B cell (primary cell): ENCODE data around the gene FAM53B. TPM values are rescaled to one million over a fixed set of nuclear protein-coding genes. Genes with fewer than 3 reads are reported as not detected.

Experiments used
- ATAC-seq: fragments of 200-7000 bp; cut with Tn5 transposase; one replicate; pipeline ENCODE4 v1.10.0; 2021; ENCODE audit warnings: low read depth, mild to moderate bottlenecking, moderate number of reproducible peaks, moderate library complexity
- CTCF ChIA-PET: fragments of 350-600 bp; sonication (Branson Sonifier 250); formaldehyde crosslinking; loops from one replicate; lab custom pipeline; 2021; ENCODE audit warnings: antibody characterized with exemption, inconsistent platforms; lab: Charles Lee
- POLR2A ChIA-PET: fragments of 350-600 bp; sonication (Branson Sonifier 250); formaldehyde crosslinking; loops from one replicate; lab custom pipeline; 2021; ENCODE audit warnings: antibody characterized with exemption; lab: Charles Lee
- DNase-seq: peaks from one replicate; pipeline ENCODE4 v3.0.0; 2013
- H2AFZ ChIP-seq: 2 replicates; pipeline ENCODE4 v1.6.1; 2012; ENCODE audit warnings: mild to moderate bottlenecking, low read depth, low read length; ENCODE audit not compliant: insufficient read depth, poor library complexity, severe bottlenecking
- H3K27ac ChIP-seq, 2 donors: 1 replicate in 1 of 2; 2 replicates in 1 of 2; pipeline ENCODE4 v1.5.1; 2012 to 2013; ENCODE audit warnings: low read length in 2 of 2, mild to moderate bottlenecking in 2 of 2, moderate library complexity in 1 of 2
- H3K27me3 ChIP-seq, 4 experiments: fragments of 200-600 bp in 1 of 4; sonication (generic) in 1 of 4; replicated peaks in 1 of 4; 1 replicate in 2 of 4; 2 replicates in 2 of 4; pipeline versions ENCODE4 v1.6.1 to v1.7.0; 2013 to 2016; ENCODE audit warnings: low read length in 3 of 4, mild to moderate bottlenecking in 2 of 4, mixed read lengths in 1 of 4, moderate library complexity in 1 of 4; ENCODE audit not compliant: insufficient read depth in 4 of 4, control insufficient read depth in 3 of 4; ENCODE audit errors: control extremely low read depth in 1 of 4
- H3K36me3 ChIP-seq, 2 experiments: replicated peaks in 1 of 2; 1 replicate in 1 of 2; 2 replicates in 1 of 2; pipeline versions ENCODE4 v1.6.1 to v1.7.1; 2013; ENCODE audit warnings: low read length in 1 of 2; ENCODE audit not compliant: insufficient read depth in 2 of 2, control insufficient read depth in 1 of 2; ENCODE audit errors: control extremely low read depth in 1 of 2, extremely low read depth in 1 of 2
- H3K4me1 ChIP-seq, 2 donors: fragments of 200-600 bp in 1 of 2; sonication (generic) in 1 of 2; 1 replicate in 1 of 2; 2 replicates in 1 of 2; pipeline versions ENCODE4 v1.5.1 to v1.6.1; 2013 to 2017; ENCODE audit warnings: low read length in 2 of 2; ENCODE audit not compliant: control insufficient read depth in 2 of 2, insufficient read depth in 2 of 2
- H3K4me2 ChIP-seq: replicated peaks from 2 replicates; pipeline ENCODE3; 2012; ENCODE audit warnings: mild to moderate bottlenecking, low read depth, low read length; ENCODE audit not compliant: poor library complexity, severe bottlenecking
- H3K4me3 ChIP-seq, 5 experiments: fragments of 200-600 bp in 1 of 5; sonication (generic) in 1 of 5; 1 replicate in 3 of 5; 2 replicates in 2 of 5; pipeline versions ENCODE4 v1.5.1 to v1.7.0; 2011 to 2016; ENCODE audit warnings: low read length in 4 of 5, mild to moderate bottlenecking in 4 of 5, low read depth in 2 of 5, control low read depth in 1 of 5, moderate library complexity in 1 of 5; ENCODE audit not compliant: insufficient read depth in 1 of 5; ENCODE audit errors: control extremely low read depth in 1 of 5, extremely low read depth in 1 of 5
- H3K79me2 ChIP-seq: fragments of 200-600 bp; sonication (generic); one replicate; pipeline ENCODE4 v1.6.0; 2016; ENCODE audit warnings: low read length; ENCODE audit not compliant: control insufficient read depth, insufficient read depth
- H3K9ac ChIP-seq: fragments of 200-600 bp; sonication (generic); 2 replicates; pipeline ENCODE4 v1.6.1; 2017; ENCODE audit warnings: mild to moderate bottlenecking, low read length, moderate library complexity
- H3K9me3 ChIP-seq, 3 donors: one replicate each; pipeline versions ENCODE4 v1.6.1 to v1.7.1; 2013; ENCODE audit warnings: low read length in 2 of 3; ENCODE audit not compliant: control insufficient read depth in 2 of 3, insufficient read depth in 1 of 3; ENCODE audit errors: control extremely low read depth in 1 of 3
- H4K20me1 ChIP-seq: 2 replicates; pipeline ENCODE4 v1.6.0; 2012; ENCODE audit warnings: mild to moderate bottlenecking, low read length; ENCODE audit not compliant: insufficient read depth, control insufficient read depth, poor library complexity, severe bottlenecking
- H3K27ac Mint-ChIP-seq: one replicate; pipeline ENCODE4 v1.8.0; 2021; ENCODE audit warnings: mixed read lengths
- H3K27me3 Mint-ChIP-seq: one replicate; pipeline ENCODE4 v1.8.0; 2021; ENCODE audit warnings: mixed read lengths
- H3K4me1 Mint-ChIP-seq: one replicate; pipeline ENCODE4 v1.8.0; 2021; ENCODE audit warnings: mixed read lengths
- H3K4me3 Mint-ChIP-seq: one replicate; pipeline ENCODE4 v1.8.0; 2021; ENCODE audit warnings: mixed read lengths
- H3K9me3 Mint-ChIP-seq: one replicate; pipeline ENCODE4 v1.8.0; 2022; ENCODE audit warnings: mixed read lengths; ENCODE audit not compliant: insufficient read depth
- EZH2 ChIP-seq: IDR thresholded peaks from 2 replicates; pipeline ENCODE4 v1.6.1; 2012; ENCODE audit warnings: borderline replicate concordance, low read depth, mild to moderate bottlenecking, moderate library complexity, low read length; ENCODE audit not compliant: insufficient read depth, poor library complexity, severe bottlenecking
- WGBS: methylation state at CpG from one replicate; pipeline ENCODE4 v1.1.5; 2013; ENCODE audit warnings: missing lambda C conversion rate; ENCODE audit not compliant: insufficient coverage; 5-methylcytosine and 5-hydroxymethylcytosine counted together
- intact Hi-C: fragments of 100-400 bp; cut with micrococcal nuclease; formaldehyde crosslinking; loops from one replicate; pipeline ENCODE4 v1.10.0; 2022
- polyA plus RNA-seq: library from polyadenylated mRNA; depleted of rRNA; stranded (reverse); fragments of >200 nt; gene quantifications from 2 replicates; pipeline ENCODE4 v1.2.3, GENCODE V29; 2012
- total RNA-seq, 2 donors: library from RNA; stranded (reverse); fragments of 120-200 nt in 1 of 2; gene quantifications; 1 replicate in 1 of 2; 2 replicates in 1 of 2; pipeline versions ENCODE4 v1.2.3 to v1.2.4, GENCODE V29; 2013 to 2022
- TF ChIP-seq, protein P1 (sequence below): fragments of 200-600 bp; IDR thresholded peaks from one replicate; pipeline ENCODE4 v1.8.0; 2022; ENCODE audit warnings: antibody characterized with exemption, mild to moderate bottlenecking

FAM53B gene
- total and polyA plus RNA-seq, 2 donors (not counting 1 experiment from before 2014, with no cell fraction given) = 51.2 to 186 TPM

DNA sequence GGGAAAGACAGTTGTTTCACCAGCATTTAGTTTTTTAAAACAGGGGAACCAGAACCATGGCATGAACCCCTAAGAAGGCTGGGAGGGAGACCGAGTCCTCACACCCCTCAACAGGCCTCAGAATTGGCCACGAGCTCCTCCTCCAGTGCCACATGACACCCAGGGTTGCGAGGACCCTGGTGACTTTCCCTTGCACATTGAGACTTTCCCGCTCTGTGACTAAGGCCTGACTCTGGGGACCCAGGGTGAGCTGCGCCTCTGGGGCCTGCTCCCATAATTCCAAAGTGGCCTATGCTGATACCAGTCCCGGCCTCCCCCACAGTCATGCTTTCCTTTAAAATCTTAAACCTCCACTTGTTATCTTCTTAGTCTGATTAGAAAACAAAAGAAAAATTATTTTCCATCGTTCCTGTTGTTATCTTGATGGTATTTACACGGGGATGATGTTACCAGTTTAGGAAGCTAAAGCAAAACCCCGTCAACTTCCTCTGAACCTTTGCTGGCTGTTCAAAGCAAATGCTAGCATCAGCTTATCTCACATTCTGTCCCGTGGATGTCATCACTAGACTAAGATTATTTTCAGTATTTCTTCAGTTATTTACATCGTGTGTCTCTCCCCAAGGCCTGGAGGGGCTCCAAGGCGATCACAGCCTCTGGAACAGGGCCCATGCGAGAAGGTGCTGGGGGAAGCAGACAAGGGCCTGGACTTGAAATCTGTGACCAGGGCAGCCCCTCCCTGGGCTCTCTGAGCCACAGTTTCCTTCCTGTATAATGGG, 42.1 kb downstream of the FAM53B start:
- Histone ChIP-seq H3K4me3 (no peak overlapping the region), H3K4me1 (peaks cover 99 to 100% of the 10 kb centered on the region in 2 donors), H4K20me1 (peaks cover 100% of the 10 kb centered on the region), H3K4me2 (peak overlapping the region; percentile 74), H3K36me3 (peaks cover 0 to 89% of the 10 kb centered on the region in 2 experiments), H3K9me3 (no peaks in the 10 kb centered on the region), H3K9ac (peak overlapping the region; percentile 14), H3K79me2 (peaks cover 100% of the 10 kb centered on the region), H3K27ac (peak overlapping the region; percentile 80 to 91), H2AFZ (no peak overlapping the region), H3K27me3 (no peaks in the 10 kb centered on the region)
- intact Hi-C loops = no loop called here
- POLR2A ChIA-PET = interaction anchor here (1.0 to 3.1 kb wide), 5 partner anchors 14 to 83 kb away, joined by 3 to 17 read pairs (median 4); no protein-coding TSS in a partner anchor
- no peak for TF ChIP-seq EZH2
- ATAC-seq = no peak
- no peak for DNase-seq
- 63% methylated on average over 8 of the region's 13 CpGs for WGBS
- no peaks in the 10 kb centered on the region for H3K27me3 Mint-ChIP-seq
- H3K4me3 Mint-ChIP-seq = peak overlapping the region; percentile 75
- H3K27ac Mint-ChIP-seq = peak overlapping the region; percentile 97
- no peaks in the 10 kb centered on the region for H3K9me3 Mint-ChIP-seq
- peaks cover 96% of the 10 kb centered on the region for H3K4me1 Mint-ChIP-seq
- CTCF ChIA-PET = interaction anchor here (0.9 to 4.0 kb wide), 13 partner anchors 8 to 172 kb away, joined by 3 to 26 read pairs (median 4); no protein-coding TSS in a partner anchor

DNA sequence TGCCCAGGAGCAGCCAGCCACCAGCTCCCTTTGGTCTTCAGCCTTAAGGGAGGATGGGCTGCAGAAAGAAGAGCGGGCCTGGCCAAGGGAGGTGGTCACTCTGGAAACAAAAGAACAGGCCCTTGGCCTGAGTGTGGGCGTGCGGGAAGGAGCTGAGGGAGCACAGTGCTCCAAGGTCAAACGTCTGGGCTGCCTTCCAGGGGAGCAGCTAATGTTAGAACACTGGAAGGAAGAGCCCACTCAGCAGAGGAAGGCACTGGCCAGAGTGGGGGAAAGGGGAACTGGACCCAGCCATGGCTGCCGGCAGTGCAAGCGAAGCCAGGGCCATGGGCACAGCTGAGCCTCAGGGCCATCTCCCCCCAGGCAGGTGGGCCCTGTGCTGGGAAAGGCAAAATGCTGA, 42.7 kb downstream of the FAM53B start:
- POLR2A ChIA-PET = interaction anchor here (1.1 to 3.1 kb wide), 4 partner anchors 14 to 83 kb away, joined by 3 to 17 read pairs (median 4); no protein-coding TSS in a partner anchor
- Histone ChIP-seq H3K4me2 (peak overlapping the region; percentile 74), H3K27ac (peak overlapping the region; percentile 80 to 91), H3K36me3 (peaks cover 0 to 87% of the 10 kb centered on the region in 2 experiments), H3K4me3 (no peak overlapping the region), H4K20me1 (peaks cover 99% of the 10 kb centered on the region), H3K79me2 (peaks cover 100% of the 10 kb centered on the region), H3K9me3 (no peaks in the 10 kb centered on the region), H3K9ac (no peak overlapping the region), H3K27me3 (no peaks in the 10 kb centered on the region), H3K4me1 (peaks cover 100% of the 10 kb centered on the region in 2 donors), H2AFZ (no peak overlapping the region)
- Mint-ChIP-seq H3K9me3 (no peaks in the 10 kb centered on the region), H3K27me3 (no peaks in the 10 kb centered on the region), H3K4me3 (peak overlapping the region; percentile 64), H3K27ac (peak overlapping the region; percentile 97), H3K4me1 (peaks cover 97% of the 10 kb centered on the region)
- intact Hi-C loops = no loop called here
- DNase-seq = no peak
- 71% methylated on average over 6 of the region's 6 CpGs for WGBS
- CTCF ChIA-PET = interaction anchor here (0.6 to 4.0 kb wide), 14 partner anchors 8 to 171 kb away, joined by 3 to 26 read pairs (median 4); no protein-coding TSS in a partner anchor
- TF ChIP-seq, protein P1, sequence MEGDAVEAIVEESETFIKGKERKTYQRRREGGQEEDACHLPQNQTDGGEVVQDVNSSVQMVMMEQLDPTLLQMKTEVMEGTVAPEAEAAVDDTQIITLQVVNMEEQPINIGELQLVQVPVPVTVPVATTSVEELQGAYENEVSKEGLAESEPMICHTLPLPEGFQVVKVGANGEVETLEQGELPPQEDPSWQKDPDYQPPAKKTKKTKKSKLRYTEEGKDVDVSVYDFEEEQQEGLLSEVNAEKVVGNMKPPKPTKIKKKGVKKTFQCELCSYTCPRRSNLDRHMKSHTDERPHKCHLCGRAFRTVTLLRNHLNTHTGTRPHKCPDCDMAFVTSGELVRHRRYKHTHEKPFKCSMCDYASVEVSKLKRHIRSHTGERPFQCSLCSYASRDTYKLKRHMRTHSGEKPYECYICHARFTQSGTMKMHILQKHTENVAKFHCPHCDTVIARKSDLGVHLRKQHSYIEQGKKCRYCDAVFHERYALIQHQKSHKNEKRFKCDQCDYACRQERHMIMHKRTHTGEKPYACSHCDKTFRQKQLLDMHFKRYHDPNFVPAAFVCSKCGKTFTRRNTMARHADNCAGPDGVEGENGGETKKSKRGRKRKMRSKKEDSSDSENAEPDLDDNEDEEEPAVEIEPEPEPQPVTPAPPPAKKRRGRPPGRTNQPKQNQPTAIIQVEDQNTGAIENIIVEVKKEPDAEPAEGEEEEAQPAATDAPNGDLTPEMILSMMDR = no peak
- TF ChIP-seq EZH2 = no peak
- ATAC-seq = no peak
